HepG2 (cell line): Measurements from ENCODE around the gene ELL. TPM values are rescaled to one million over a fixed set of nuclear protein-coding genes. Genes with fewer than 3 reads are reported as not detected.

Experiments
- AGO2 ChIP-seq: fragments of 200-400 bp; formaldehyde crosslinking; optimal IDR thresholded peaks from 2 replicates; pipeline ENCODE3; 2017; ENCODE audit warnings: mild to moderate bottlenecking, low read depth, low read length, moderate library complexity
- BHLHE40 ChIP-seq: IDR thresholded peaks from 2 replicates; pipeline ENCODE4 v1.6.1; 2011; ENCODE audit warnings: low read length, improper control_type of control experiment
- ERF ChIP-seq: IDR thresholded peaks from 2 replicates; pipeline ENCODE4 v1.6.1; 2018; ENCODE audit warnings: missing biosample characterization, missing genetic modification reagents
- LCORL ChIP-seq, 2 experiments: fragments of 450-650 bp in 1 of 2; sonication (generic) in 1 of 2; formaldehyde crosslinking in 1 of 2; IDR thresholded peaks; 2 replicates each; pipeline versions ENCODE4 v1.5.0 to v1.6.1; 2017 to 2020; ENCODE audit warnings: antibody characterized with exemption in 1 of 2, missing genetic modification reagents in 1 of 2
- MBNL3 ChIP-seq: fragments of 250-450 bp; sonication (Bioruptor Pico); conservative IDR thresholded peaks from 2 replicates; pipeline ENCODE4 v1.8.0; 2022; ENCODE audit warnings: mild to moderate bottlenecking, inconsistent platforms
- NFE2L1 ChIP-seq: sonication (generic); formaldehyde crosslinking; IDR thresholded peaks from 2 replicates; pipeline ENCODE4 v1.4.0; 2020; ENCODE audit warnings: missing genetic modification reagents, mild to moderate bottlenecking, borderline replicate concordance
- PCBP1 ChIP-seq: fragments of 200-400 bp; formaldehyde crosslinking; IDR thresholded peaks from 2 replicates; pipeline ENCODE4 v1.6.1; 2017; ENCODE audit warnings: mild to moderate bottlenecking, low read depth, low read length, borderline replicate concordance
- STAT5B ChIP-seq: sonication (generic); formaldehyde crosslinking; IDR thresholded peaks from 2 replicates; pipeline ENCODE4 v1.4.0; 2020; ENCODE audit warnings: missing genetic modification reagents
- ZNF331 ChIP-seq: sonication (generic); formaldehyde crosslinking; IDR thresholded peaks from 2 replicates; pipeline ENCODE4 v1.4.0; 2020; ENCODE audit warnings: missing genetic modification reagents
- ZNF468 ChIP-seq: sonication (generic); formaldehyde crosslinking; IDR thresholded peaks from 2 replicates; pipeline ENCODE4 v1.8.0; 2022; ENCODE audit warnings: mild to moderate bottlenecking, moderate library complexity, missing genetic modification reagents
- ZNF878 ChIP-seq: sonication (generic); formaldehyde crosslinking; IDR thresholded peaks from 2 replicates; pipeline ENCODE4 v1.8.1; 2023; ENCODE audit warnings: mild to moderate bottlenecking, missing genetic modification reagents, moderate library complexity
- polyA plus RNA-seq, 8 experiments: library from polyadenylated mRNA; depleted of rRNA in 3 of 8; stranded (reverse) in 7 of 8; unstranded in 1 of 8; fragments of >200 nt; fragmentation: Illumina TruSeq in 4 of 8; extraction: Trizol in 4 of 8; gene quantifications; 2 replicates each; pipeline versions ENCODE4 v1.2.1 to v1.2.3, GENCODE V29; 2011 to 2016; ENCODE audit warnings: low read depth in 4 of 8, missing spikeins in 1 of 8, mixed read lengths in 1 of 8; ENCODE audit not compliant: insufficient read depth in 1 of 8
- total RNA-seq, 5 experiments: library from RNA; depleted of rRNA; stranded (reverse); fragments of >200 nt; fragmentation: Illumina TruSeq; extraction: Trizol; gene quantifications; 2 replicates each; pipeline ENCODE4 v1.2.3, GENCODE V29; 2016; ENCODE audit warnings: low read depth in 1 of 5
- TF ChIP-seq, protein P1 (sequence below): IDR thresholded peaks from 2 replicates; pipeline ENCODE4 v1.6.1; 2016; ENCODE audit warnings: low read depth, missing genetic modification reagents, missing compliant biosample characterization
- TF ChIP-seq, protein P2 (sequence below): sonication (generic); formaldehyde crosslinking; IDR thresholded peaks from 2 replicates; pipeline ENCODE4 v1.4.0; 2020; ENCODE audit warnings: missing genetic modification reagents
- TF ChIP-seq, protein P3 (sequence below): IDR thresholded peaks from 2 replicates; pipeline ENCODE4 v1.4.0; 2020; ENCODE audit warnings: mild to moderate bottlenecking, missing genetic modification reagents
- TF ChIP-seq, protein P4 (sequence below): sonication (generic); formaldehyde crosslinking; IDR thresholded peaks from 2 replicates; pipeline ENCODE4 v1.5.1; 2020; ENCODE audit warnings: missing genetic modification reagents, mild to moderate bottlenecking, borderline replicate concordance

ELL gene
- total and polyA plus RNA-seq, 2 of the 13 experiments (the other 11 are each of a cell fraction or from before 2014, with no cell fraction given): 3.7 to 5.4 TPM

DNA sequence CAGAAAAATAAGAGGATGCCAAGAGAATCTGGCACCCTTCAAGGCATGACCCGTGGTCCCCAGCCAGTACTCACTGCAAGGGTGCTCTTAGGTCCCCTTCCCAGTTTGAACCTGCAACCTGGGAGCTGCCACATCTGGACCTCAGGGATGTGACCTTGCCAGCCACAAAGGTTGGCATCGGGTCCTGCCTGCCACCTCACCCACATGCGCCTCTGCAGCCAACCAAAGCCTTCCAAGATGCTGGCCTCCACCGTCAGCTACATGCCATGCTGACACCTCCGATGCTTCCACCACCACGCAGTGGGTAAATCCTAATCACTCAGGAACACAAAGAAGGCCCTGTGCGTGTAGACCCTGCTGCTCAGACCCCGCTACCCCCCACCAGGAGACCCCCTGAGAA lies 35.1 kb downstream of the ELL start (continued):
- TF ChIP-seq, protein P1, sequence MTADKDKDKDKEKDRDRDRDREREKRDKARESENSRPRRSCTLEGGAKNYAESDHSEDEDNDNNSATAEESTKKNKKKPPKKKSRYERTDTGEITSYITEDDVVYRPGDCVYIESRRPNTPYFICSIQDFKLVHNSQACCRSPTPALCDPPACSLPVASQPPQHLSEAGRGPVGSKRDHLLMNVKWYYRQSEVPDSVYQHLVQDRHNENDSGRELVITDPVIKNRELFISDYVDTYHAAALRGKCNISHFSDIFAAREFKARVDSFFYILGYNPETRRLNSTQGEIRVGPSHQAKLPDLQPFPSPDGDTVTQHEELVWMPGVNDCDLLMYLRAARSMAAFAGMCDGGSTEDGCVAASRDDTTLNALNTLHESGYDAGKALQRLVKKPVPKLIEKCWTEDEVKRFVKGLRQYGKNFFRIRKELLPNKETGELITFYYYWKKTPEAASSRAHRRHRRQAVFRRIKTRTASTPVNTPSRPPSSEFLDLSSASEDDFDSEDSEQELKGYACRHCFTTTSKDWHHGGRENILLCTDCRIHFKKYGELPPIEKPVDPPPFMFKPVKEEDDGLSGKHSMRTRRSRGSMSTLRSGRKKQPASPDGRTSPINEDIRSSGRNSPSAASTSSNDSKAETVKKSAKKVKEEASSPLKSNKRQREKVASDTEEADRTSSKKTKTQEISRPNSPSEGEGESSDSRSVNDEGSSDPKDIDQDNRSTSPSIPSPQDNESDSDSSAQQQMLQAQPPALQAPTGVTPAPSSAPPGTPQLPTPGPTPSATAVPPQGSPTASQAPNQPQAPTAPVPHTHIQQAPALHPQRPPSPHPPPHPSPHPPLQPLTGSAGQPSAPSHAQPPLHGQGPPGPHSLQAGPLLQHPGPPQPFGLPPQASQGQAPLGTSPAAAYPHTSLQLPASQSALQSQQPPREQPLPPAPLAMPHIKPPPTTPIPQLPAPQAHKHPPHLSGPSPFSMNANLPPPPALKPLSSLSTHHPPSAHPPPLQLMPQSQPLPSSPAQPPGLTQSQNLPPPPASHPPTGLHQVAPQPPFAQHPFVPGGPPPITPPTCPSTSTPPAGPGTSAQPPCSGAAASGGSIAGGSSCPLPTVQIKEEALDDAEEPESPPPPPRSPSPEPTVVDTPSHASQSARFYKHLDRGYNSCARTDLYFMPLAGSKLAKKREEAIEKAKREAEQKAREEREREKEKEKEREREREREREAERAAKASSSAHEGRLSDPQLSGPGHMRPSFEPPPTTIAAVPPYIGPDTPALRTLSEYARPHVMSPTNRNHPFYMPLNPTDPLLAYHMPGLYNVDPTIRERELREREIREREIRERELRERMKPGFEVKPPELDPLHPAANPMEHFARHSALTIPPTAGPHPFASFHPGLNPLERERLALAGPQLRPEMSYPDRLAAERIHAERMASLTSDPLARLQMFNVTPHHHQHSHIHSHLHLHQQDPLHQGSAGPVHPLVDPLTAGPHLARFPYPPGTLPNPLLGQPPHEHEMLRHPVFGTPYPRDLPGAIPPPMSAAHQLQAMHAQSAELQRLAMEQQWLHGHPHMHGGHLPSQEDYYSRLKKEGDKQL (CRISPR knock-in tag): no peak
- TF ChIP-seq STAT5B (CRISPR knock-in tag) (no peak), MBNL3 (CRISPR knock-in tag) (no peak), ZNF878 (CRISPR knock-in tag) (no peak), BHLHE40 (no peak), ERF (CRISPR knock-in tag) (no peak), PCBP1 (no peak), ZNF468 (CRISPR knock-in tag) (no peak), ZNF331 (CRISPR knock-in tag) (no peak), LCORL (IDR thresholded peaks at IDR 0.05) (no peak), LCORL (CRISPR knock-in tag; IDR thresholded peaks at IDR 0.05) (no peak), AGO2 (no peak), NFE2L1 (CRISPR knock-in tag) (no peak)
- TF ChIP-seq, protein P2, sequence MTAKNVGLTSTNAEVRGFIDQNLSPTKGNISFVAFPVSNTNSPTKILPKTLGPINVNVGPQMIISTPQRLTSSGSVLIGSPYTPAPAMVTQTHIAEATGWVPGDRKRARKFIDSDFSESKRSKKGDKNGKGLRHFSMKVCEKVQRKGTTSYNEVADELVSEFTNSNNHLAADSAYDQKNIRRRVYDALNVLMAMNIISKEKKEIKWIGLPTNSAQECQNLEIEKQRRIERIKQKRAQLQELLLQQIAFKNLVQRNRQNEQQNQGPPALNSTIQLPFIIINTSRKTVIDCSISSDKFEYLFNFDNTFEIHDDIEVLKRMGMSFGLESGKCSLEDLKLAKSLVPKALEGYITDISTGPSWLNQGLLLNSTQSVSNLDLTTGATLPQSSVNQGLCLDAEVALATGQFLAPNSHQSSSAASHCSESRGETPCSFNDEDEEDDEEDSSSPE (CRISPR knock-in tag): no peak
- TF ChIP-seq, protein P3, sequence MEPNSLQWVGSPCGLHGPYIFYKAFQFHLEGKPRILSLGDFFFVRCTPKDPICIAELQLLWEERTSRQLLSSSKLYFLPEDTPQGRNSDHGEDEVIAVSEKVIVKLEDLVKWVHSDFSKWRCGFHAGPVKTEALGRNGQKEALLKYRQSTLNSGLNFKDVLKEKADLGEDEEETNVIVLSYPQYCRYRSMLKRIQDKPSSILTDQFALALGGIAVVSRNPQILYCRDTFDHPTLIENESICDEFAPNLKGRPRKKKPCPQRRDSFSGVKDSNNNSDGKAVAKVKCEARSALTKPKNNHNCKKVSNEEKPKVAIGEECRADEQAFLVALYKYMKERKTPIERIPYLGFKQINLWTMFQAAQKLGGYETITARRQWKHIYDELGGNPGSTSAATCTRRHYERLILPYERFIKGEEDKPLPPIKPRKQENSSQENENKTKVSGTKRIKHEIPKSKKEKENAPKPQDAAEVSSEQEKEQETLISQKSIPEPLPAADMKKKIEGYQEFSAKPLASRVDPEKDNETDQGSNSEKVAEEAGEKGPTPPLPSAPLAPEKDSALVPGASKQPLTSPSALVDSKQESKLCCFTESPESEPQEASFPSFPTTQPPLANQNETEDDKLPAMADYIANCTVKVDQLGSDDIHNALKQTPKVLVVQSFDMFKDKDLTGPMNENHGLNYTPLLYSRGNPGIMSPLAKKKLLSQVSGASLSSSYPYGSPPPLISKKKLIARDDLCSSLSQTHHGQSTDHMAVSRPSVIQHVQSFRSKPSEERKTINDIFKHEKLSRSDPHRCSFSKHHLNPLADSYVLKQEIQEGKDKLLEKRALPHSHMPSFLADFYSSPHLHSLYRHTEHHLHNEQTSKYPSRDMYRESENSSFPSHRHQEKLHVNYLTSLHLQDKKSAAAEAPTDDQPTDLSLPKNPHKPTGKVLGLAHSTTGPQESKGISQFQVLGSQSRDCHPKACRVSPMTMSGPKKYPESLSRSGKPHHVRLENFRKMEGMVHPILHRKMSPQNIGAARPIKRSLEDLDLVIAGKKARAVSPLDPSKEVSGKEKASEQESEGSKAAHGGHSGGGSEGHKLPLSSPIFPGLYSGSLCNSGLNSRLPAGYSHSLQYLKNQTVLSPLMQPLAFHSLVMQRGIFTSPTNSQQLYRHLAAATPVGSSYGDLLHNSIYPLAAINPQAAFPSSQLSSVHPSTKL: no peak
- TF ChIP-seq, protein P4, sequence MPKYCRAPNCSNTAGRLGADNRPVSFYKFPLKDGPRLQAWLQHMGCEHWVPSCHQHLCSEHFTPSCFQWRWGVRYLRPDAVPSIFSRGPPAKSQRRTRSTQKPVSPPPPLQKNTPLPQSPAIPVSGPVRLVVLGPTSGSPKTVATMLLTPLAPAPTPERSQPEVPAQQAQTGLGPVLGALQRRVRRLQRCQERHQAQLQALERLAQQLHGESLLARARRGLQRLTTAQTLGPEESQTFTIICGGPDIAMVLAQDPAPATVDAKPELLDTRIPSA (CRISPR knock-in tag): no peak
